Body of pancreas (tissue), 4 donors: ENCODE results near the gene ZNF385D. TPM values are rescaled to one million over a fixed set of nuclear protein-coding genes. Genes with fewer than 3 reads are reported as not detected.

Source experiments
- ATAC-seq: fragments of 150-250 bp; one replicate; pipeline ENCODE4 v1.9.1; 2016
- DNase-seq, 4 donors: peaks; one replicate each; pipeline ENCODE4 v3.0.0-alpha.2; 2019
- H3K27ac ChIP-seq, 4 donors: fragments of 200-600 bp; sonication (generic); 1 replicate in 3 of 4; 2 replicates in 1 of 4; pipeline versions ENCODE4 v1.5.1 to v1.6.1; 2016 to 2019; ENCODE audit warnings: mild to moderate bottlenecking in 1 of 4, mixed read lengths in 1 of 4, moderate library complexity in 1 of 4
- H3K27me3 ChIP-seq, 2 donors: fragments of 200-600 bp; sonication (generic); one replicate each; pipeline ENCODE4 v1.6.0; 2016; ENCODE audit warnings: mild to moderate bottlenecking in 1 of 2
- H3K36me3 ChIP-seq, 2 donors: fragments of 200-600 bp; sonication (generic); replicated peaks in 1 of 2; 2 replicates each; pipeline ENCODE4 v1.5.1; 2016; ENCODE audit warnings: low read depth in 2 of 2; ENCODE audit not compliant: insufficient read depth in 1 of 2
- H3K4me1 ChIP-seq: fragments of 200-600 bp; sonication (generic); one replicate; pipeline ENCODE4 v1.6.0; 2016
- H3K4me3 ChIP-seq, 2 donors: fragments of 200-600 bp; sonication (generic); 1 replicate in 1 of 2; 2 replicates in 1 of 2; pipeline ENCODE4 v1.5.1; 2016 to 2019
- H3K9me3 ChIP-seq, 3 donors: fragments of 200-600 bp; sonication (generic); 1 replicate in 2 of 3; 2 replicates in 1 of 3; pipeline ENCODE4 v1.5.1; 2016
- CTCF ChIP-seq, 7 experiments: fragments of 450-650 bp in 4 of 7; fragments of 200-600 bp in 3 of 7; sonication (generic) in 3 of 7; IDR thresholded peaks; one replicate each; pipeline ENCODE4 v1.5.1; 2016 to 2019; ENCODE audit warnings: antibody characterized with exemption in 7 of 7
- POLR2A ChIP-seq, 3 donors: fragments of 450-650 bp; IDR thresholded peaks; one replicate each; pipeline ENCODE4 v1.6.1; 2016; ENCODE audit warnings: antibody characterized with exemption in 3 of 3, mild to moderate bottlenecking in 2 of 3
- WGBS, 2 donors: methylation state at CpG; one replicate each; pipeline ENCODE4 v1.1.5; 2017; 5-methylcytosine and 5-hydroxymethylcytosine counted together
- intact Hi-C: fragments of 100-400 bp; cut with DNase I; formaldehyde crosslinking; loops from one replicate; pipeline ENCODE4 v1.15.1; 2023
- total RNA-seq, 2 donors: library from RNA; depleted of rRNA; stranded (reverse); fragments of >200 nt; gene quantifications; one replicate each; pipeline ENCODE4 v1.1.0, GENCODE V29; 2016

ZNF385D gene
- total RNA-seq, 2 donors from 2014 or later = 3.9 to 5.9 TPM

GRCh38 chr3:21613372-21614070 lies 137.5 kb downstream of the ZNF385D start:
- Histone ChIP-seq H3K36me3 (no peaks in the 10 kb centered on the region), H3K27me3 (no peaks in the 10 kb centered on the region), H3K4me1 (no peaks in the 10 kb centered on the region), H3K9me3 (no peaks in the 10 kb centered on the region), H3K4me3 (no peak overlapping the region), H3K27ac (no peak overlapping the region)
- 67 to 71% methylated on average over 3 of the region's 3 CpGs for WGBS, 2 donors
- ATAC-seq (no peak), DNase-seq (no peak)
- TF ChIP-seq POLR2A (IDR thresholded peaks at IDR 0.05) (no peak), CTCF (IDR thresholded peaks at IDR 0.05) (no peak)
- intact Hi-C loops = no loop called here

- no peak overlapping the region for H3K27ac ChIP-seq
- H3K4me1 ChIP-seq = no peaks in the 10 kb centered on the region
- TF ChIP-seq POLR2A (IDR thresholded peaks at IDR 0.05) (no peak), CTCF (IDR thresholded peaks at IDR 0.05) (no peak)
- no peaks in the 10 kb centered on the region for H3K27me3 ChIP-seq
- no peak for DNase-seq
- H3K9me3 ChIP-seq = no peaks in the 10 kb centered on the region
- H3K4me3 ChIP-seq = no peak overlapping the region
- WGBS, 2 donors = 65 to 78% methylated on average over 1 of the region's 1 CpG
- H3K36me3 ChIP-seq = no peaks in the 10 kb centered on the region
- intact Hi-C loops = no loop called here
- ATAC-seq = no peak
Observed at GRCh38 chr3:21601178-21601577, 149.8 kb downstream of the ZNF385D start.

GRCh38 chr3:21599890-21600289 lies 151.1 kb downstream of the ZNF385D start:
- no peaks in the 10 kb centered on the region for H3K36me3 ChIP-seq
- TF ChIP-seq POLR2A (IDR thresholded peaks at IDR 0.05) (no peak), CTCF (IDR thresholded peaks at IDR 0.05) (no peak)
- no peak overlapping the region for H3K4me3 ChIP-seq
- H3K27ac ChIP-seq = no peak overlapping the region
- ATAC-seq (no peak), DNase-seq (no peak)
- WGBS, 2 donors = 68 to 70% methylated on average over 6 of the region's 6 CpGs
- H3K4me1 ChIP-seq = no peaks in the 10 kb centered on the region
- intact Hi-C loops = no loop called here
- no peaks in the 10 kb centered on the region for H3K27me3 ChIP-seq
- H3K9me3 ChIP-seq = no peaks in the 10 kb centered on the region

GRCh38 chr3:21592828-21593227 lies 158.2 kb downstream of the ZNF385D start:
- 62 to 64% methylated on average over 4 of the region's 4 CpGs for WGBS, 2 donors
- intact Hi-C loops = no loop called here
- H3K4me3 ChIP-seq = no peak overlapping the region
- H3K9me3 ChIP-seq = no peaks in the 10 kb centered on the region
- no peak for TF ChIP-seq CTCF (IDR thresholded peaks at IDR 0.05)
- no peak for TF ChIP-seq POLR2A (IDR thresholded peaks at IDR 0.05)
- no peaks in the 10 kb centered on the region for H3K27me3 ChIP-seq
- no peak for DNase-seq
- no peaks in the 10 kb centered on the region for H3K36me3 ChIP-seq
- H3K4me1 ChIP-seq = no peaks in the 10 kb centered on the region
- no peak for ATAC-seq
- H3K27ac ChIP-seq = no peak overlapping the region

GRCh38 chr3:21587894-21588293 lies 163.1 kb downstream of the ZNF385D start:
- no peaks in the 10 kb centered on the region for H3K36me3 ChIP-seq
- WGBS, 2 donors = 31 to 44% methylated on average over 1 of the region's 1 CpG
- intact Hi-C loops = no loop called here
- H3K4me3 ChIP-seq = no peak overlapping the region
- ATAC-seq (no peak), DNase-seq (no peak)
- TF ChIP-seq POLR2A (IDR thresholded peaks at IDR 0.05) (no peak), CTCF (IDR thresholded peaks at IDR 0.05) (no peak)
- no peaks in the 10 kb centered on the region for H3K4me1 ChIP-seq
- H3K27ac ChIP-seq = no peak overlapping the region
- H3K9me3 ChIP-seq = no peaks in the 10 kb centered on the region
- H3K27me3 ChIP-seq = no peaks in the 10 kb centered on the region
